Upper lobe of left lung (tissue), 6 donors: ENCODE data around the gene SLC25A52. TPM values are rescaled to one million over a fixed set of nuclear protein-coding genes. Genes with fewer than 3 reads are reported as not detected.
"Not testable (repeated sequence)": the region's sequence is repeated elsewhere in the genome, so short reads cannot be mapped to it uniquely, and the experiment has no call there.

Experiments
- ATAC-seq, 2 donors: fragments of 200-7000 bp; cut with Tn5 transposase; one replicate each; pipeline ENCODE4 v1.9.1; 2022; ENCODE audit warnings: mild to moderate bottlenecking in 2 of 2, moderate library complexity in 2 of 2; ENCODE audit not compliant: low FRiP score in 2 of 2
- DNase-seq, 2 donors: peaks; one replicate each; pipeline ENCODE4 v3.0.0-alpha.2; 2019 to 2020
- H3K27ac ChIP-seq, 4 donors: fragments of 200-600 bp; sonication (generic); one replicate each; pipeline ENCODE4 v1.5.1; 2016 to 2019
- H3K27me3 ChIP-seq, 4 donors: fragments of 200-600 bp; sonication (generic); one replicate each; pipeline ENCODE4 v1.5.1; 2017 to 2019
- H3K36me3 ChIP-seq, 4 donors: fragments of 200-600 bp; sonication (generic); one replicate each; pipeline ENCODE4 v1.5.1; 2016 to 2019
- H3K4me1 ChIP-seq, 4 donors: fragments of 200-600 bp; sonication (generic); one replicate each; pipeline ENCODE4 v1.5.1; 2018 to 2019
- H3K4me3 ChIP-seq, 4 donors: fragments of 200-600 bp; sonication (generic); one replicate each; pipeline ENCODE4 v1.5.1; 2017 to 2019; ENCODE audit warnings: mild to moderate bottlenecking in 2 of 4, moderate library complexity in 1 of 4
- H3K9me3 ChIP-seq, 4 donors: fragments of 200-600 bp; sonication (generic); one replicate each; pipeline ENCODE4 v1.5.1; 2018 to 2019
- CTCF ChIP-seq, 6 experiments: fragments of 450-650 bp in 4 of 6; fragments of 200-600 bp in 2 of 6; sonication (generic) in 2 of 6; IDR thresholded peaks; one replicate each; pipeline ENCODE4 v1.5.1; 2016 to 2019; ENCODE audit warnings: antibody characterized with exemption in 6 of 6
- EP300 ChIP-seq, 4 donors: sonication (generic); formaldehyde crosslinking; IDR thresholded peaks; one replicate each; pipeline ENCODE4 v1.5.1; 2017; ENCODE audit warnings: antibody characterized with exemption in 4 of 4, control low read depth in 2 of 4
- POLR2A ChIP-seq, 4 donors: fragments of 450-650 bp; IDR thresholded peaks; one replicate each; pipeline ENCODE4 v1.5.1; 2016 to 2017; ENCODE audit warnings: antibody characterized with exemption in 4 of 4, mild to moderate bottlenecking in 2 of 4
- POLR2AphosphoS5 ChIP-seq, 2 donors: sonication (generic); formaldehyde crosslinking; IDR thresholded peaks; one replicate each; pipeline ENCODE4 v1.5.1; 2017; ENCODE audit warnings: antibody characterized with exemption in 2 of 2
- WGBS, 2 donors: methylation state at CpG; one replicate each; pipeline ENCODE4 v1.1.5; 2017 to 2018; 5-methylcytosine and 5-hydroxymethylcytosine counted together
- total RNA-seq, 6 donors: library from RNA; depleted of rRNA in 4 of 6; stranded (reverse); fragments of >200 nt in 4 of 6; gene quantifications; one replicate each; pipeline versions ENCODE4 v1.1.0 to v1.2.1, GENCODE V29; 2016 to 2021
- donor health status: DM: no; HTN: no; CAD: no; lungs with moderate emphysema.
- donor health status: DM: no; HTN: yes; CAD: no; lungs with severe emphysema.

Gene SLC25A52
- not detected for total RNA-seq

GRCh38 chr18:31760695-31761094, at the start of gene SLC25A52:
SLC25A52 (minus strand) TSS chr18:31760880; CDS start chr18:31760661, 219 bp downstream.
- WGBS, 2 donors: 93% methylated on average over 21 of the region's 21 CpGs
- no peaks in the 10 kb centered on the region for H3K4me1 ChIP-seq
- H3K9me3 ChIP-seq: no peaks in the 10 kb centered on the region

GRCh38 chr18:31809049-31809448, 48.4 kb upstream of the SLC25A52 start:
- not testable (repeated sequence) for H3K4me3 ChIP-seq, H3K4me1 ChIP-seq, H3K27ac ChIP-seq, DNase-seq, H3K36me3 ChIP-seq, H3K9me3 ChIP-seq, ATAC-seq, H3K27me3 ChIP-seq
- whole genome bisulfite sequencing, 2 donors: 70 to 82% methylated on average over 3 to 4 of the region's 4 CpGs

More at GRCh38 chr18:31760695-31761094, at the start of gene SLC25A52:
- ATAC-seq (no peak), DNase-seq (peak in 1 of 2 donors; percentile 83)
- Histone ChIP-seq H3K36me3 (no peaks in the 10 kb centered on the region), H3K27me3 (no peaks in the 10 kb centered on the region), H3K4me3 (no peak within 1 kb of the TSS), H3K27ac (no peak within 1 kb of the TSS)
- no peak for TF ChIP-seq POLR2AphosphoS5 (IDR thresholded peaks at IDR 0.05)

- Histone ChIP-seq H3K27ac (no peak overlapping the region), H3K27me3 (no peaks in the 10 kb centered on the region), H3K4me3 (no peak overlapping the region), H3K9me3 (no peaks in the 10 kb centered on the region), H3K4me1 (no peaks in the 10 kb centered on the region), H3K36me3 (no peaks in the 10 kb centered on the region)
- no peak for DNase-seq
- whole genome bisulfite sequencing, 2 donors: 72 to 83% methylated on average over 2 of the region's 2 CpGs
- no peak for TF ChIP-seq POLR2AphosphoS5 (IDR thresholded peaks at IDR 0.05)
- no peak for TF ChIP-seq EP300 (IDR thresholded peaks at IDR 0.05)
- no peak for TF ChIP-seq POLR2A (IDR thresholded peaks at IDR 0.05)
- TF ChIP-seq CTCF (IDR thresholded peaks at IDR 0.05): no peak
- no peak for ATAC-seq
Measured at GRCh38 chr18:31801078-31801477, 40.4 kb upstream of the SLC25A52 start.

- not testable (repeated sequence) for ATAC-seq, H3K4me1 ChIP-seq, DNase-seq, H3K27me3 ChIP-seq, H3K9me3 ChIP-seq, H3K36me3 ChIP-seq, H3K4me3 ChIP-seq, H3K27ac ChIP-seq
- 82 to 94% methylated on average over 5 of the region's 5 CpGs for WGBS, 2 donors
Measured at GRCh38 chr18:31799257-31799656, 38.6 kb upstream of the SLC25A52 start.

GRCh38 chr18:31798399-31798798, 37.7 kb upstream of the SLC25A52 start:
- Histone ChIP-seq H3K27me3 (no peaks in the 10 kb centered on the region), H3K36me3 (no peaks in the 10 kb centered on the region), H3K27ac (no peak overlapping the region), H3K4me1 (no peaks in the 10 kb centered on the region), H3K4me3 (no peak overlapping the region), H3K9me3 (no peaks in the 10 kb centered on the region)
- WGBS, 2 donors: 64 to 88% methylated on average over 2 of the region's 2 CpGs
- ATAC-seq (no peak), DNase-seq (no peak)
- TF ChIP-seq POLR2AphosphoS5 (IDR thresholded peaks at IDR 0.05) (no peak), EP300 (IDR thresholded peaks at IDR 0.05) (no peak), POLR2A (IDR thresholded peaks at IDR 0.05) (no peak), CTCF (IDR thresholded peaks at IDR 0.05) (no peak)

GRCh38 chr18:31795747-31796146, 35.1 kb upstream of the SLC25A52 start:
- no peak overlapping the region for H3K4me3 ChIP-seq
- H3K27ac ChIP-seq: no peak overlapping the region
- H3K4me1 ChIP-seq: no peaks in the 10 kb centered on the region
- WGBS, 2 donors: 83 to 90% methylated on average over 2 of the region's 2 CpGs
- no peaks in the 10 kb centered on the region for H3K36me3 ChIP-seq
- no peaks in the 10 kb centered on the region for H3K27me3 ChIP-seq
- no peak for ATAC-seq
- TF ChIP-seq POLR2AphosphoS5 (IDR thresholded peaks at IDR 0.05) (no peak), CTCF (IDR thresholded peaks at IDR 0.05) (no peak), POLR2A (IDR thresholded peaks at IDR 0.05) (no peak), EP300 (IDR thresholded peaks at IDR 0.05) (no peak)
- H3K9me3 ChIP-seq: no peaks in the 10 kb centered on the region
- no peak for DNase-seq
